Mucosa of rectum (tissue), 2 donors: ENCODE measurements around the gene SPATA31C1.

Source experiments
- H3K27ac ChIP-seq, 2 donors: one replicate each; pipeline ENCODE4 v1.7.0; 2013; ENCODE audit warnings: inconsistent platforms in 2 of 2, low read depth in 2 of 2, low read length in 2 of 2
- H3K27me3 ChIP-seq, 2 donors: one replicate each; pipeline ENCODE4 v1.7.0; 2013; ENCODE audit warnings: low read length in 2 of 2; ENCODE audit not compliant: control insufficient read depth in 2 of 2, insufficient read depth in 2 of 2
- H3K36me3 ChIP-seq, 2 donors: one replicate each; pipeline ENCODE4 v1.7.0; 2013; ENCODE audit warnings: low read length in 2 of 2; ENCODE audit not compliant: control insufficient read depth in 2 of 2, insufficient read depth in 2 of 2
- H3K4me1 ChIP-seq, 2 donors: one replicate each; pipeline ENCODE4 v1.7.0; 2013; ENCODE audit warnings: low read length in 2 of 2, mild to moderate bottlenecking in 1 of 2; ENCODE audit not compliant: control insufficient read depth in 2 of 2, insufficient read depth in 2 of 2
- H3K4me3 ChIP-seq, 2 donors: one replicate each; pipeline ENCODE4 v1.7.0; 2013; ENCODE audit warnings: low read length in 2 of 2
- H3K9ac ChIP-seq, 2 donors: one replicate each; pipeline ENCODE4 v1.7.0; 2013; ENCODE audit warnings: low read length in 2 of 2, low read depth in 1 of 2, mild to moderate bottlenecking in 1 of 2
- H3K9me3 ChIP-seq, 2 donors: one replicate each; pipeline ENCODE4 v1.7.0; 2013; ENCODE audit warnings: low read length in 2 of 2; ENCODE audit not compliant: control insufficient read depth in 2 of 2
- donor health status: healthy.
- donor health status: Normal muscosa, but diverticular disease.

SPATA31C1 gene

GRCh38 chr9:87886210-87886932, 31.4 kb upstream of the SPATA31C1 start:
- Histone ChIP-seq H3K4me1 (no peaks in the 10 kb centered on the region), H3K27me3 (no peaks in the 10 kb centered on the region), H3K9ac (no peak overlapping the region), H3K4me3 (no peak overlapping the region), H3K36me3 (no peaks in the 10 kb centered on the region), H3K27ac (no peak overlapping the region), H3K9me3 (no peaks in the 10 kb centered on the region)

- H3K4me1 ChIP-seq = no peaks in the 10 kb centered on the region
- H3K36me3 ChIP-seq = no peaks in the 10 kb centered on the region
- H3K27ac ChIP-seq = no peak overlapping the region
- H3K27me3 ChIP-seq = no peaks in the 10 kb centered on the region
- H3K9ac ChIP-seq = no peak overlapping the region
- no peak overlapping the region for H3K4me3 ChIP-seq
- no peaks in the 10 kb centered on the region for H3K9me3 ChIP-seq
These were observed 30.7 kb upstream of the SPATA31C1 start for GRCh38 chr9:87886933-87887505.

- no peaks in the 10 kb centered on the region for H3K4me1 ChIP-seq
- H3K36me3 ChIP-seq = no peaks in the 10 kb centered on the region
- no peak overlapping the region for H3K9ac ChIP-seq
- H3K9me3 ChIP-seq = no peaks in the 10 kb centered on the region
- no peak overlapping the region for H3K4me3 ChIP-seq
- H3K27ac ChIP-seq = no peak overlapping the region
- H3K27me3 ChIP-seq = no peaks in the 10 kb centered on the region
These were observed 29.9 kb upstream of the SPATA31C1 start for GRCh38 chr9:87887661-87888480.

- Histone ChIP-seq H3K9me3 (no peaks in the 10 kb centered on the region), H3K4me3 (no peak overlapping the region), H3K27ac (no peak overlapping the region), H3K27me3 (no peaks in the 10 kb centered on the region), H3K36me3 (no peaks in the 10 kb centered on the region), H3K4me1 (no peaks in the 10 kb centered on the region), H3K9ac (no peak overlapping the region)
These were observed 29.3 kb upstream of the SPATA31C1 start for GRCh38 chr9:87888501-87888900.

- H3K4me1 ChIP-seq = no peaks in the 10 kb centered on the region
These were observed 28.5 kb upstream of the SPATA31C1 start for GRCh38 chr9:87889065-87889881.

GRCh38 chr9:87889882-87890252, 27.9 kb upstream of the SPATA31C1 start:
- Histone ChIP-seq H3K9me3 (no peaks in the 10 kb centered on the region), H3K9ac (no peak overlapping the region), H3K4me1 (no peaks in the 10 kb centered on the region), H3K27ac (no peak overlapping the region), H3K36me3 (peaks cover 0 to 2% of the 10 kb centered on the region in 2 donors), H3K27me3 (no peaks in the 10 kb centered on the region), H3K4me3 (no peak overlapping the region)

More at GRCh38 chr9:87889065-87889881, 28.5 kb upstream of the SPATA31C1 start:
- Histone ChIP-seq H3K36me3 (no peaks in the 10 kb centered on the region), H3K9me3 (no peaks in the 10 kb centered on the region), H3K9ac (no peak overlapping the region), H3K4me3 (no peak overlapping the region), H3K27ac (no peak overlapping the region), H3K27me3 (no peaks in the 10 kb centered on the region)

GRCh38 chr9:87890837-87891236, 26.9 kb upstream of the SPATA31C1 start:
- no peak overlapping the region for H3K4me3 ChIP-seq
- no peak overlapping the region for H3K27ac ChIP-seq
- H3K4me1 ChIP-seq = no peaks in the 10 kb centered on the region

GRCh38 chr9:87891754-87892153, 26.0 kb upstream of the SPATA31C1 start:
- no peaks in the 10 kb centered on the region for H3K4me1 ChIP-seq
- H3K9ac ChIP-seq = no peak overlapping the region
- H3K36me3 ChIP-seq = peaks cover 0 to 2% of the 10 kb centered on the region in 2 donors
- H3K9me3 ChIP-seq = no peaks in the 10 kb centered on the region
- no peak overlapping the region for H3K4me3 ChIP-seq
- H3K27ac ChIP-seq = no peak overlapping the region
- no peaks in the 10 kb centered on the region for H3K27me3 ChIP-seq

More at GRCh38 chr9:87890837-87891236, 26.9 kb upstream of the SPATA31C1 start:
- Histone ChIP-seq H3K9ac (no peak overlapping the region), H3K9me3 (no peaks in the 10 kb centered on the region), H3K27me3 (no peaks in the 10 kb centered on the region), H3K36me3 (peaks cover 0 to 2% of the 10 kb centered on the region in 2 donors)

- Histone ChIP-seq H3K4me1 (no peaks in the 10 kb centered on the region), H3K9me3 (no peaks in the 10 kb centered on the region), H3K27ac (no peak overlapping the region), H3K9ac (no peak overlapping the region), H3K36me3 (peaks cover 0 to 2% of the 10 kb centered on the region in 2 donors), H3K27me3 (no peaks in the 10 kb centered on the region), H3K4me3 (no peak overlapping the region)
These were observed 24.8 kb upstream of the SPATA31C1 start for GRCh38 chr9:87892956-87893355.
